C4-2B (cell line): ENCODE measurements around the gene TLE2.

Experiments
- H3K27ac ChIP-seq: fragments of 450-650 bp; 2 replicates; pipeline ENCODE4 v1.5.1; 2017
- ZFX ChIP-seq: fragments of 450-650 bp; IDR thresholded peaks from 2 replicates; pipeline ENCODE4 v1.6.1; 2017
- TF ChIP-seq, protein P1 (sequence below): fragments of 450-650 bp; conservative IDR thresholded peaks from 2 replicates; pipeline ENCODE4 v1.5.1; 2017; ENCODE audit warnings: mild to moderate bottlenecking

The TLE2 gene

DNA sequence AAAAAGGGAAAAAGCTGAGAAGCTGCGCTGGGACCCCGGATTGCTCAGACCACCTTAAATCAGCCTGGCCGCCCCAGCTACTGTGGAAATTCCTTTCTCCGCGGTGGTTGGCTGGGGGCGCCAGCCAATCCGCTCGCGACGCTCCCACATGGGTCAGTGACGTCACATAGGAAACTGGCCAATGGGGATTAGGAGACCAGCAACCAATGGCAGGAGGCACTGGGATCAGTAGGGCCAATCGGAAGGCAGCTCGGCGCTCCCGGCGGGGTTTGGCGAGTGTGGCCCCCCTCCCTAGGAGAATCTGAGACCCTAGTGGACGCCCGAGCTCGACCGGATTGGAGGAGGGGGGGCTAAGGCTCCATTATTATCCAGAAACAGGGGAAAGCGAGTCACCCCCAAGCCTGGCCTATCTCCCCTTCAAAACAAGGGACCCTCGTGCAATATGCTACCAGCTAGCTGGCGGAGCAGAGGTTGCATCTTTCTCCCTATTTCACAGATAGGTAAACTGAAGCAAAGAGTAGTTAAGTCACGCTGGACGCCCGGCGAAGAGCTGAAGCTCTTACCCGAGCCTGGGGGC, 6.5 kb upstream of the TLE2 start:
- H3K27ac ChIP-seq: peak overlapping the region; percentile 87
- no peak for TF ChIP-seq ZFX
- TF ChIP-seq, protein P1, sequence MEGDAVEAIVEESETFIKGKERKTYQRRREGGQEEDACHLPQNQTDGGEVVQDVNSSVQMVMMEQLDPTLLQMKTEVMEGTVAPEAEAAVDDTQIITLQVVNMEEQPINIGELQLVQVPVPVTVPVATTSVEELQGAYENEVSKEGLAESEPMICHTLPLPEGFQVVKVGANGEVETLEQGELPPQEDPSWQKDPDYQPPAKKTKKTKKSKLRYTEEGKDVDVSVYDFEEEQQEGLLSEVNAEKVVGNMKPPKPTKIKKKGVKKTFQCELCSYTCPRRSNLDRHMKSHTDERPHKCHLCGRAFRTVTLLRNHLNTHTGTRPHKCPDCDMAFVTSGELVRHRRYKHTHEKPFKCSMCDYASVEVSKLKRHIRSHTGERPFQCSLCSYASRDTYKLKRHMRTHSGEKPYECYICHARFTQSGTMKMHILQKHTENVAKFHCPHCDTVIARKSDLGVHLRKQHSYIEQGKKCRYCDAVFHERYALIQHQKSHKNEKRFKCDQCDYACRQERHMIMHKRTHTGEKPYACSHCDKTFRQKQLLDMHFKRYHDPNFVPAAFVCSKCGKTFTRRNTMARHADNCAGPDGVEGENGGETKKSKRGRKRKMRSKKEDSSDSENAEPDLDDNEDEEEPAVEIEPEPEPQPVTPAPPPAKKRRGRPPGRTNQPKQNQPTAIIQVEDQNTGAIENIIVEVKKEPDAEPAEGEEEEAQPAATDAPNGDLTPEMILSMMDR: no peak

DNA sequence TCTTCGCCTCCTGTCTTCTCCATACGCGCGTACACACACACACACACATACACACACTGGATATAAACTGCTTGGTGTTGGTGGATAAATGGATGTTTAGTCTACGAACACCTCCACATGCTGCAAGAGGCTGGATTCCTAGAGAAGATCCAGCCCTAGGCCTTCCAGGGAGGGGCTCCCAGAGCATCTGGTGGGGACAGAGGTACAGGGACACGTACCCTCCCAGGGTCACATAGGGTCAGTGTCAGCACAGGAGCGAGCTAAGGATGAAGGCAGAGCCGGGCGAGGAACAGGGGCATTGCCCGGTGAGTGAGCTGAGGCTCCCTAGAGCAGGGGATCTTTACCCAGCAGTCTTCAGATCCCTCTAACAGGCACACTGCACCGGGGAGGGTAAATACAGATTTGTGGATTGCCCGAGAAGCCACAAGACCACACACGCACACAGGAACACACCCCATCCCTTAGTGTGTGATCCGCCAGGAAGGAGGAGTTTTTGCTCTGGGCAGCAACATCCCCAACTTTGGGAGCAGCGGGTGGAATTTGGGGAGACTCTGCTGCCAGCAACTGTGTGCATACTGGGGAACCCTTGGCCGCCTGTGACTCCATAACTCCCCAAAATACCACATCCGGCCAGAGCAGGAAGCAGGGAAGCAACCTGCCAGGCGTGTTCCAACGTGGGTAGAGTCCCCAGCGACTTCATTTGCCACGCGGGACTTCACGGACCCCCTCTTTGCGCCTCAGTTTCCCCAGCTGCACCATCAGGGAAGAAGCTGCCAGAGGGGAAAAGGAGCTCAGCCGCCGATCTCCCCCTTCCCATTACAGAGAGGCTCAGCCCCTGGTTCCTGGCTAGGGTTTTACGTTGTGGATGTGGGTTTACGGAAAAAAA, 5.8 kb upstream of the TLE2 start:
- H3K27ac ChIP-seq: peak overlapping the region; percentile 87

DNA sequence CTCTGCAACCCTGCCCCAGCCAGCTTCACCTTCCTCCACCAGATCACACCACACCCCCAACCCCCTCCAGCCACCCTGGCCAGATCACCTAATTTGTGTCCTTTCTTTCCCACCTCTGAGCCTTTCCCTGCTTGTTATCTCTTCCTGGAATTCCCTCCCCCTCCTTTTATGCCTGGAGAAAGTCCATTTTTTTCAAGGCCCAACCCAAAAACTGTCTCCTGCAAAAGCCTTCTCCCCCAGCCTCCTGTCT, 5.3 kb upstream of the TLE2 start:
- no peak overlapping the region; the same call in 1 of the 2 replicates for H3K27ac ChIP-seq

More for the DNA sequence above, 5.8 kb upstream of the TLE2 start:
- TF ChIP-seq, protein P1: no peak
- no peak for TF ChIP-seq ZFX

DNA sequence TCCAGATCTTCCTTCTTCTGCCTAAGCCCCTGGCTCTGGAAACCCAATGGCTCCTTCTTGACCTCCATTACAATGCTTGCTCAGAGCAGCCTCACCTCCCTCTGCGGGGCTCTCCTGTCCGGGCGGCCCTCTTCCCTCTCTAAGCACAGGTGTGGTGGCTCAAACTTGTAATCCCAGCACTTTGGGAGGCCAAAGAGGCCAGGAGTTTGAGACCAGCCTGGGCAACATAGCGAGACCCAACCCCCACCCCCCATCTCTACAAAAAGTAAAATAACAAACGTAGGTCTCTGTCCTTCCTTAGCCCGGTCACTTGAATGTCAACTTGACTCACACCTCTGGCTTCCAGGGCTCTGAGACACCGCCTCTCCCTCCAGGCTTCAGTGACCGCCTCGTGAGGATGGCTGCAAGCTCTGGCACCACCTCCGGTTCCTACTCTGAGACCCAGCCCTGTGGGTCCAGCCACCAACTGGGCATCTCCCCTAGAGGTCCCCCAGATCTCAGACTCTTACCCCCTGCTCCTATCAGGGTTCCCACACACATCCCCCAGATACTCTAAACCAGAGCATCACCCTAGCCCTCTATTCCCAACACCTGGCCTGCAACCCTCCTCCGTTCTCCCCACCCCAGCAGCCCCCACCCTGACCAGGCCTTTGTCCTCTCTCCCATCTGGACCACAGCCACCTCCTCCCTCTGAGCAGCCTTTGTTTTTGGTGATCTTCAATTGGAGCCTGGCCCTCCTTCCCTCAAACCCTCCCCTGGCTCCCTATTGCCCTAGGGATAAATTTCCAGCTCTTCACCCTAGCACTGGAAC, 4.7 kb upstream of the TLE2 start:
- TF ChIP-seq ZFX: no peak
- TF ChIP-seq, protein P1: no peak
- H3K27ac ChIP-seq: no peak overlapping the region

More for the DNA sequence above, 5.3 kb upstream of the TLE2 start:
- TF ChIP-seq, protein P1: no peak
- TF ChIP-seq ZFX: no peak

DNA sequence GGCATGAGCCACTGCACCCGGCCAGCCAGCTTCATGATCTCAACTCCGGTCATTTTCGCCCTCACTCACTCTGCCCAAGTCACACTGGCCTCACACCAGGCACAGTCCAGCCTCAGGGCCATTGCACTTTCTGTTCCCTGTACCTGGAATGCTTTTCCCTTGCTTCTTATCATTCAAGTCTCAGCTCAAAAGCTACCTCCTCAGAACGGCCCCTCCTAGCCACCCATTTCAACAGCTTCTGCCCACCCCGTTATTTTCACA, 2.5 kb upstream of the TLE2 start:
- H3K27ac ChIP-seq: no peak overlapping the region
- no peak for TF ChIP-seq ZFX
- TF ChIP-seq, protein P1: no peak

DNA sequence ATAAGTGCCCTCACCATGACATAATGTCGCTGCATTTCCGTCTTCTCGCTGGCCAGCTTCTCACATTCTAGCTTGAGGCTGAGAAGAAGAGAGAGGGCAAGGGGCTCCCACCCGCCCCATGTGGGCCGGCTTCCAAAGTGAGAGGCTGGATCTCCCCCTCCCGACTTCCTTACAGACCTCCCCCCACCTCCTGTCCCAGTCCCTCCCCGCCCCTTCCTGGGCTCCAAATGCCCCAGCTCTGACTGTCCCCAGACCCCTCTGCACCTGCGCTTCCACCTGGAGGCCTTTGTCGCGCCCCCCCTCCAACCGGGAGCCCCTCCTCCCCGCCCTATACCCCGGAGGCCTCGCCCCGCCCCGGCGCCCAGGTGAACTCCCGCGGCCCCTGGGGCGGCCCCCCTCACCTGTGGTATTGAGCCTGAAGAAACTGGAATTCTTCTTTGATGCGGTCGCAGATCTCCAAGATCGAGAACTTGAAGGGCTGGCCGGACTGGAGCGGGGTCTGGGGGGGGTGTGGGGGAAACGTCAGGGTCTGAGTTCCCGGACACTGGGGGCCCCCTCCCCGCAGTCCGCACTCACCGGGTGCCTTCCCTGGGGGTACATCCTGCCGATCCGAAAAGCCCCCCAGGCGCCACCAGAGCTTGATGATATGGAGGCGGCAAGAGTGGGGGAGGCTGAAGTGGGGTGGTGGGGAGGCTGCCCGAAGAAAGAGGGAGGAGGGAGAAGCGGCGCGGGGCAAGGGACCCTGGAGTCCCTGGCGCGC, 595 bp downstream of the TLE2 start:
- TF ChIP-seq, protein P1: no peak
- TF ChIP-seq ZFX: no peak
- peak overlapping the region; percentile 31 for H3K27ac ChIP-seq
